Measurements from ENCODE around the gene SMAD3. TPM values are rescaled to one million over a fixed set of nuclear protein-coding genes. Genes with fewer than 3 reads are reported as not detected.

Gene SMAD3
- total RNA-seq, 1 experiment from 2014 or later, result 99.5 TPM

GRCh38 chr15:67087507-67088172 lies 22.2 kb downstream of the SMAD3 start:
- H3F3A ChIP-seq (ENCODE audit: insufficient read depth, low read depth), result peaks cover 65% of the 10 kb centered on the region
- no peak for TF ChIP-seq EZH2 (IDR thresholded peaks at IDR 0.05; ENCODE audit: low read depth)
- TF ChIP-seq, protein P1, sequence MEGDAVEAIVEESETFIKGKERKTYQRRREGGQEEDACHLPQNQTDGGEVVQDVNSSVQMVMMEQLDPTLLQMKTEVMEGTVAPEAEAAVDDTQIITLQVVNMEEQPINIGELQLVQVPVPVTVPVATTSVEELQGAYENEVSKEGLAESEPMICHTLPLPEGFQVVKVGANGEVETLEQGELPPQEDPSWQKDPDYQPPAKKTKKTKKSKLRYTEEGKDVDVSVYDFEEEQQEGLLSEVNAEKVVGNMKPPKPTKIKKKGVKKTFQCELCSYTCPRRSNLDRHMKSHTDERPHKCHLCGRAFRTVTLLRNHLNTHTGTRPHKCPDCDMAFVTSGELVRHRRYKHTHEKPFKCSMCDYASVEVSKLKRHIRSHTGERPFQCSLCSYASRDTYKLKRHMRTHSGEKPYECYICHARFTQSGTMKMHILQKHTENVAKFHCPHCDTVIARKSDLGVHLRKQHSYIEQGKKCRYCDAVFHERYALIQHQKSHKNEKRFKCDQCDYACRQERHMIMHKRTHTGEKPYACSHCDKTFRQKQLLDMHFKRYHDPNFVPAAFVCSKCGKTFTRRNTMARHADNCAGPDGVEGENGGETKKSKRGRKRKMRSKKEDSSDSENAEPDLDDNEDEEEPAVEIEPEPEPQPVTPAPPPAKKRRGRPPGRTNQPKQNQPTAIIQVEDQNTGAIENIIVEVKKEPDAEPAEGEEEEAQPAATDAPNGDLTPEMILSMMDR (conservative IDR thresholded peaks at IDR 0.05), result no peak
- peaks cover 96% of the 10 kb centered on the region for H3K4me1 ChIP-seq (replicated peaks; ENCODE audit: insufficient read depth)
- no peak for DNase-seq
- no peaks in the 10 kb centered on the region for H3K9me3 ChIP-seq (ENCODE audit: insufficient read depth, low read depth)
- H3K4me3 ChIP-seq, result no peak overlapping the region
- peak overlapping the region; percentile 0; the same call in 1 of the 2 replicates for H3K4me2 ChIP-seq
- H3K27me3 ChIP-seq (ENCODE audit: insufficient read depth, low read depth), result no peaks in the 10 kb centered on the region
- CTCF ChIA-PET, result interaction anchor here (0.7 kb wide), 1 partner anchor 37 kb away, joined by 5 read pairs; no protein-coding TSS in a partner anchor
- H4K20me1 ChIP-seq (ENCODE audit: insufficient read depth), result 0 out of 2 replicates have a peak, but pooled peaks cover 7% of the 10 kb centered on the region
- H3K9me2 ChIP-seq (ENCODE audit: insufficient read depth), result no peaks in the 10 kb centered on the region
- peaks cover 8% of the 10 kb centered on the region for H3K36me3 ChIP-seq (ENCODE audit: low read depth)
- H3K79me2 ChIP-seq (ENCODE audit: low read depth), result peaks cover 96% of the 10 kb centered on the region
- H2AFZ ChIP-seq, result no peak overlapping the region
- no TSS peak for BruUV-seq (replicated peaks)
- POLR2A ChIA-PET (ENCODE audit: unreplicated experiment), result interaction anchor here (0.6 kb wide), 1 partner anchor 46 kb away, joined by 3 read pairs; no protein-coding TSS in a partner anchor
- peak overlapping the region; percentile 96; the same call in 1 of the 2 replicates for H3K27ac ChIP-seq
- intact Hi-C loops (cut with micrococcal nuclease; ENCODE audit: unreplicated experiment), result no loop called here

DNA sequence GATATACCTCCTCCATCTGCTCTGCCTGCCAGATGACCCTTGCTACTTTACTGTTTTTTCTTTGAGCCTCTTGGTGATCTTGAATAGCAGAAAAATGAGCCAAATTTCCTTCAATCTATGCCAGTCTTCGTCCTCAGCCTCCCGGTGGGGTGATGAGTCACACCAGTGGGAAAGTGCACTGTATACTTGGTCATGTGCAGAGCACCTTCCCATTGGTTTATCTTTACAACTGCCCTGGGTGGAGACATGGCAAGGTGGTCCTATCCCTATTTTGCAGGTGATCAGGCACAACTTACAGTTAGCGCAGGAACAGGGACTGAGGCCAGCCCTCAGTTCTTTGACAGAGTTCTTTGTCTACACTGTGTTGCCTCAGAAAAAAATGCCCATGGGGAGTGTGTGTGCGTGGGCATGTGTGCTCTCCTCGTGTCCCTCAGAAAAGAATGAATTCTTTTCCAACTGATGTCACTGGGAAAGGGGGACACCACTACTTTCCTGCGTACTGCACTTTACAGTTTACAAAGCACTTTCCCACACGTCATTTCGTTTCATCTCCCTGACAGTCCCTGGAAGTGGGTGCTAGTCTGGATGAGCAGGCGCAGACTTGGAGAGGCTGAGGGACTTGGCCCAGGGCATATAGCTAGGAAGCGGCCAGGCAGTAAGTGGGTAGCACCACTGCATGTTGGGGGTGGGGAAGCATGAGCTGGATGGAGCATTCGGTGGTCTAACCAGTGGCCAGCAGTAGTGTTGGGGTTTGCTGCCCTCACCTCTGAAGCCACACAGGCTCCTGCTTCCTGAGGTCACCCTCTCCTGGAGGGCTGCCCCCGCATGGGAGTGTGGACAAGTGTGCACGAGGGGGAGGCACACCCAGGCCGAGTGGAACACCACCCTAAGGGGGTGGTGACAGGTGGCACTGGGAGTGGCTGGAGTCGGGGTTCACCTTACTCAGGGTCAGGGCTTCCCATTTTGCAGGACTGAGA lies 24.1 kb downstream of the SMAD3 start:
- no peak for TF ChIP-seq EZH2 (IDR thresholded peaks at IDR 0.05; ENCODE audit: low read depth)
- TF ChIP-seq, protein P1 (conservative IDR thresholded peaks at IDR 0.05), result no peak
- H3F3A ChIP-seq (ENCODE audit: insufficient read depth, low read depth), result peaks cover 68% of the 10 kb centered on the region
- peaks cover 85% of the 10 kb centered on the region for H3K4me1 ChIP-seq (replicated peaks; ENCODE audit: insufficient read depth)
- H4K20me1 ChIP-seq (ENCODE audit: insufficient read depth), result 0 out of 2 replicates have a peak, but pooled peaks cover 7% of the 10 kb centered on the region
- peak overlapping the region; percentile 81 for H3K4me2 ChIP-seq
- H3K79me2 ChIP-seq (ENCODE audit: low read depth), result peaks cover 96% of the 10 kb centered on the region
- H3K9me2 ChIP-seq (ENCODE audit: insufficient read depth), result no peaks in the 10 kb centered on the region
- H3K36me3 ChIP-seq (ENCODE audit: low read depth), result peaks cover 19% of the 10 kb centered on the region; the same call in 1 of the 2 replicates
- no peaks in the 10 kb centered on the region for H3K27me3 ChIP-seq (ENCODE audit: insufficient read depth, low read depth)
- H2AFZ ChIP-seq, result no peak overlapping the region
- H3K9me3 ChIP-seq (ENCODE audit: insufficient read depth, low read depth), result no peaks in the 10 kb centered on the region
- peak overlapping the region; percentile 96 for H3K27ac ChIP-seq
- H3K4me3 ChIP-seq, result peak overlapping the region; percentile 5; the same call in 1 of the 2 replicates
- DNase-seq, result peak in 1 of 2 experiments; percentile 67
- ChIA-PET CTCF (no interaction called here), POLR2A (ENCODE audit: unreplicated experiment) (interaction anchor here (0.6 kb wide), 1 partner anchor 757 kb away, joined by 3 read pairs; no protein-coding TSS in a partner anchor)
- intact Hi-C loops (cut with micrococcal nuclease; ENCODE audit: unreplicated experiment), result loop anchor here (2.0 kb wide), 1 partner anchor 41 kb away; no protein-coding TSS in a partner anchor
- no TSS peak for BruUV-seq (replicated peaks)

All from PC-9 (cell line).